Mesenchymal stem cell (in vitro differentiated cells and primary cell): ENCODE measurements around the gene OR2L3. TPM values are rescaled to one million over a fixed set of nuclear protein-coding genes. Genes with fewer than 3 reads are reported as not detected.

Source experiments
- DNase-seq: peaks from one replicate; pipeline ENCODE4 v3.0.0-alpha.2; 2013
- H2AFZ ChIP-seq: one replicate; pipeline ENCODE4 v1.6.1; 2013; ENCODE audit warnings: low read depth, mild to moderate bottlenecking, control low read depth, inconsistent platforms, low read length, moderate library complexity
- H2AK5ac ChIP-seq: 2 replicates; pipeline ENCODE4 v1.6.1; 2013; ENCODE audit warnings: low read length, moderate library complexity, mild to moderate bottlenecking, inconsistent platforms; ENCODE audit not compliant: severe bottlenecking
- H2BK120ac ChIP-seq: one replicate; pipeline ENCODE4 v1.6.1; 2013; ENCODE audit warnings: low read depth, mild to moderate bottlenecking, inconsistent platforms, low read length, moderate library complexity
- H2BK12ac ChIP-seq, 2 experiments: one replicate each; pipeline ENCODE4 v1.6.1; 2013; ENCODE audit warnings: inconsistent platforms in 2 of 2, low read length in 2 of 2, mild to moderate bottlenecking in 2 of 2, moderate library complexity in 2 of 2, control low read depth in 1 of 2
- H2BK15ac ChIP-seq: one replicate; pipeline ENCODE4 v1.6.1; 2013; ENCODE audit warnings: mild to moderate bottlenecking, low read depth, inconsistent platforms; ENCODE audit not compliant: poor library complexity, severe bottlenecking
- H2BK5ac ChIP-seq: 2 replicates; pipeline ENCODE4 v1.6.1; 2013; ENCODE audit warnings: low read depth, mild to moderate bottlenecking, low read length, control low read depth, inconsistent platforms; ENCODE audit not compliant: poor library complexity, severe bottlenecking
- H3K14ac ChIP-seq, 2 experiments: one replicate each; pipeline ENCODE4 v1.6.1; 2013; ENCODE audit warnings: inconsistent platforms in 2 of 2, low read length in 2 of 2, control low read depth in 1 of 2, mild to moderate bottlenecking in 1 of 2, moderate library complexity in 1 of 2
- H3K18ac ChIP-seq, 2 experiments: one replicate each; pipeline ENCODE4 v1.6.1; 2013; ENCODE audit warnings: inconsistent platforms in 2 of 2, low read length in 2 of 2, control low read depth in 1 of 2, low read depth in 1 of 2, mild to moderate bottlenecking in 1 of 2
- H3K23ac ChIP-seq, 2 experiments: one replicate each; pipeline ENCODE4 v1.6.1; 2013; ENCODE audit warnings: inconsistent platforms in 2 of 2, low read length in 2 of 2, mild to moderate bottlenecking in 2 of 2, moderate library complexity in 2 of 2, control low read depth in 1 of 2
- H3K27ac ChIP-seq: 2 replicates; pipeline ENCODE4 v1.5.1; 2013; ENCODE audit warnings: mild to moderate bottlenecking, moderate library complexity, low read length, control low read depth, inconsistent platforms; ENCODE audit not compliant: poor library complexity, severe bottlenecking
- H3K27me3 ChIP-seq, 2 experiments: 2 replicates each; pipeline versions ENCODE4 v1.6.1 to v1.7.0; 2013; ENCODE audit warnings: low read length in 2 of 2, mild to moderate bottlenecking in 2 of 2, moderate library complexity in 2 of 2, control low read depth in 1 of 2, inconsistent platforms in 1 of 2; ENCODE audit not compliant: control insufficient read depth in 1 of 2, insufficient read depth in 1 of 2
- H3K36me3 ChIP-seq, 2 experiments: 2 replicates each; pipeline versions ENCODE4 v1.6.1 to v1.7.0; 2013; ENCODE audit warnings: low read length in 2 of 2, control low read depth in 1 of 2, inconsistent platforms in 1 of 2, low read depth in 1 of 2, mild to moderate bottlenecking in 1 of 2; ENCODE audit not compliant: insufficient read depth in 2 of 2, control insufficient read depth in 1 of 2
- H3K4ac ChIP-seq, 2 experiments: one replicate each; pipeline ENCODE4 v1.6.1; 2013; ENCODE audit warnings: inconsistent platforms in 2 of 2, low read length in 2 of 2, mild to moderate bottlenecking in 2 of 2, moderate library complexity in 2 of 2, control low read depth in 1 of 2, low read depth in 1 of 2
- H3K4me1 ChIP-seq: 2 replicates; pipeline ENCODE4 v1.6.1; 2013; ENCODE audit warnings: low read depth, low read length, control low read depth; ENCODE audit not compliant: control insufficient read depth, insufficient read depth
- H3K4me2 ChIP-seq: 2 replicates; pipeline ENCODE4 v1.6.1; 2013; ENCODE audit warnings: low read length, mild to moderate bottlenecking, inconsistent platforms; ENCODE audit not compliant: poor library complexity, severe bottlenecking
- H3K4me3 ChIP-seq, 2 experiments: 2 replicates each; pipeline versions ENCODE4 v1.5.1 to v1.7.0; 2013; ENCODE audit warnings: low read length in 2 of 2, mild to moderate bottlenecking in 2 of 2, control low read depth in 1 of 2, low read depth in 1 of 2; ENCODE audit not compliant: insufficient read depth in 1 of 2
- H3K79me1 ChIP-seq: replicated peaks from 2 replicates; pipeline ENCODE4 v1.6.1; 2013; ENCODE audit warnings: mild to moderate bottlenecking, control low read depth, low read length, inconsistent platforms; ENCODE audit not compliant: poor library complexity, severe bottlenecking
- H3K9ac ChIP-seq: 2 replicates; pipeline ENCODE4 v1.7.0; 2013; ENCODE audit warnings: mild to moderate bottlenecking, low read length, moderate library complexity
- H3K9me3 ChIP-seq: 2 replicates; pipeline ENCODE4 v1.7.0; 2013; ENCODE audit warnings: mild to moderate bottlenecking, low read length; ENCODE audit not compliant: control insufficient read depth
- H4K8ac ChIP-seq: one replicate; pipeline ENCODE4 v1.6.1; 2013; ENCODE audit warnings: inconsistent platforms, mild to moderate bottlenecking, low read length, moderate library complexity
- H4K91ac ChIP-seq: one replicate; pipeline ENCODE4 v1.6.1; 2013; ENCODE audit warnings: mild to moderate bottlenecking, low read length, inconsistent platforms
- WGBS: methylation state at CpG from one replicate; pipeline ENCODE4 v1.1.7; 2013; ENCODE audit warnings: mixed read lengths; 5-methylcytosine and 5-hydroxymethylcytosine counted together
- small RNA-seq: library from polyadenylated mRNA; stranded (forward); fragments of <200 nt; extraction: miRNeasy Mini kit (QIAGEN cat#:217004); gene quantifications from one replicate; pipeline ENCODE3, GENCODE V24; 2013; ENCODE audit warnings: low read depth

Gene OR2L3

DNA sequence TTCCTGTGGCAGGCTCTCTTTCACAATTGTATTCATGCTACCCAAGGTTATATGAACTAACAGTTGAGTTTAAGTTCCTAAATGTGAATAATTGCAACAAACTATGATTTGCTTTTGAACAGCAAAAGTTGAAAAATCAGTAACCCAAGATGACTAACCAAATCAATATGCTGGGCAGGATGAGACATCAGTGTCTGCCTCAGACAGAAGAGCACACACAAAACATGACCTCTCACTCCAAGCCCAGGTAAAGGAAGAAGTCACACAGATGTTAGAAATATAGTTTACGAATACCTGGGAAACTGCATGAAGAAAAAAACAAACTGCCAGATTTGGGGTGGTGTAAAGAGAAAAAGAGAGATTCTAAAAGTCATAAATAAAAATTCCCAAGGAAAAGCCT lies 51.9 kb downstream of the OR2L3 start:
- no peak overlapping the region for H3K14ac ChIP-seq
- no peak overlapping the region for H3K27ac ChIP-seq
- no peaks in the 10 kb centered on the region for H3K27me3 ChIP-seq
- WGBS: no CpG with 5 or more reads among the region's 1 CpG
- H2BK12ac ChIP-seq: no peak overlapping the region
- H3K18ac ChIP-seq: no peak overlapping the region
- H3K4me1 ChIP-seq: no peaks in the 10 kb centered on the region
- no peak overlapping the region for H2AFZ ChIP-seq
- H2BK120ac ChIP-seq: no peak overlapping the region
- H2AK5ac ChIP-seq: no peak overlapping the region
- no peak overlapping the region for H3K4ac ChIP-seq
- no peak overlapping the region for H3K4me3 ChIP-seq
- H3K9ac ChIP-seq: no peak overlapping the region
- DNase-seq: no peak
- H3K4me2 ChIP-seq: no peak overlapping the region
- H3K23ac ChIP-seq: no peak overlapping the region
- H3K9me3 ChIP-seq: peaks cover 15% of the 10 kb centered on the region
- no peak overlapping the region for H4K91ac ChIP-seq
- no peak overlapping the region for H2BK15ac ChIP-seq
- no peaks in the 10 kb centered on the region for H3K79me1 ChIP-seq
- H2BK5ac ChIP-seq: no peak overlapping the region
- no peak overlapping the region for H4K8ac ChIP-seq
- H3K36me3 ChIP-seq: no peaks in the 10 kb centered on the region

DNA sequence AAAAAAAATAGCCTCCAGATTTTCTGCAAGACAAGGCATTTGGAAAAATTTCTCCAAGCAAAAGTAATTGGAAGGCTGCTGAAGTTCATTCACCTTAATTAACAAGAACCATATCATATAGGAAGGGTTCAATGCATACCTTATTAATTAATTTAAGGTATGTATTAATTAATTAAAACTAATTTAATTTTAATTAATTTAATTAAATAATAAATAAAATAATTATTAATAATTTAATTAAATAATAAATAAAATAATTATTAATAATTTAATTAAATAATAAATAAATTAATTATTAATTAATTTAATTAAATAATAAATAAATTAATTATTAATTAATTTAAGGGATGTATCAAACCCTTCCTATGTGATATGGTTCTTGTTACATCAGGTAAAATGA lies 56.2 kb downstream of the OR2L3 start:
- Histone ChIP-seq H3K4ac (no peak overlapping the region), H3K4me3 (no peak overlapping the region), H2BK12ac (no peak overlapping the region), H3K4me2 (no peak overlapping the region), H3K9ac (no peak overlapping the region), H3K27me3 (no peaks in the 10 kb centered on the region), H3K79me1 (no peaks in the 10 kb centered on the region), H2AK5ac (no peak overlapping the region), H2BK15ac (no peak overlapping the region), H3K4me1 (no peaks in the 10 kb centered on the region), H3K27ac (no peak overlapping the region), H3K9me3 (peaks cover 40% of the 10 kb centered on the region), H4K8ac (no peak overlapping the region), H3K18ac (no peak overlapping the region), H4K91ac (no peak overlapping the region), H2BK5ac (no peak overlapping the region), H3K36me3 (no peaks in the 10 kb centered on the region), H2BK120ac (no peak overlapping the region), H3K23ac (no peak overlapping the region), H2AFZ (no peak overlapping the region), H3K14ac (no peak overlapping the region)
- DNase-seq: no peak

DNA sequence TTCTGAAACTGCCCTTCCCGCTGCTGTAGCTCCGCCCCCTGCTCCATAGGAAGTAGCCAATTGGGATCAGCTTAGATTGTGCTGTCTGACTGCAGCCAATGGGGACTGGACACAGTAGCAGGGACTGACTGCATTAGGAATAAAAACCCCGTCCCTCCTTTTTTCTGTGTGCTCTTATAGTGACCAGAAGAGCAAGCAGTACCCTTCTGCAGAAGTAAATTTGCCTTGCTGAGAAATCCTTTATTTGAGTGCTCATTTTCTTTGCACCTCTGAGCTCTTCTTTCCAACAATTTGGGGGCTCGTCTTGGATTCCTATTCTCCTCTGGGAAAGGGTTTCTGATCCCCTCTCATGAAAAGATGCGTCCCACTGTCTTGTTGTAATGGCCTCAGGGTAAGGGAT lies 64.5 kb downstream of the OR2L3 start:
- Histone ChIP-seq H3K36me3 (no peaks in the 10 kb centered on the region), H3K4me2 (no peak overlapping the region), H3K27me3 (no peaks in the 10 kb centered on the region), H3K4ac (no peak overlapping the region), H2BK15ac (no peak overlapping the region), H3K4me3 (no peak overlapping the region), H3K27ac (no peak overlapping the region), H3K18ac (no peak overlapping the region), H3K9me3 (peaks cover 60% of the 10 kb centered on the region), H3K79me1 (no peaks in the 10 kb centered on the region), H3K4me1 (no peaks in the 10 kb centered on the region), H3K9ac (no peak overlapping the region), H4K8ac (no peak overlapping the region), H2AFZ (no peak overlapping the region), H2BK12ac (no peak overlapping the region), H4K91ac (no peak overlapping the region), H2BK5ac (no peak overlapping the region), H2AK5ac (no peak overlapping the region), H3K23ac (no peak overlapping the region), H2BK120ac (no peak overlapping the region), H3K14ac (no peak overlapping the region)
- 59% methylated on average over 5 of the region's 5 CpGs for WGBS
- peak; percentile 0 for DNase-seq

Small RNA genes lying within 50 kb of the gene (small RNA-seq; reads per million reads assigned to genes)
- gene RF00019: not detected
